Measurements from ENCODE around the gene APAF1. TPM values are rescaled to one million over a fixed set of nuclear protein-coding genes. Genes with fewer than 3 reads are reported as not detected.
"Not testable (repeated sequence)": the region's sequence is repeated elsewhere in the genome, so short reads cannot be mapped to it uniquely, and the experiment has no call there.

Gene APAF1, protein sequence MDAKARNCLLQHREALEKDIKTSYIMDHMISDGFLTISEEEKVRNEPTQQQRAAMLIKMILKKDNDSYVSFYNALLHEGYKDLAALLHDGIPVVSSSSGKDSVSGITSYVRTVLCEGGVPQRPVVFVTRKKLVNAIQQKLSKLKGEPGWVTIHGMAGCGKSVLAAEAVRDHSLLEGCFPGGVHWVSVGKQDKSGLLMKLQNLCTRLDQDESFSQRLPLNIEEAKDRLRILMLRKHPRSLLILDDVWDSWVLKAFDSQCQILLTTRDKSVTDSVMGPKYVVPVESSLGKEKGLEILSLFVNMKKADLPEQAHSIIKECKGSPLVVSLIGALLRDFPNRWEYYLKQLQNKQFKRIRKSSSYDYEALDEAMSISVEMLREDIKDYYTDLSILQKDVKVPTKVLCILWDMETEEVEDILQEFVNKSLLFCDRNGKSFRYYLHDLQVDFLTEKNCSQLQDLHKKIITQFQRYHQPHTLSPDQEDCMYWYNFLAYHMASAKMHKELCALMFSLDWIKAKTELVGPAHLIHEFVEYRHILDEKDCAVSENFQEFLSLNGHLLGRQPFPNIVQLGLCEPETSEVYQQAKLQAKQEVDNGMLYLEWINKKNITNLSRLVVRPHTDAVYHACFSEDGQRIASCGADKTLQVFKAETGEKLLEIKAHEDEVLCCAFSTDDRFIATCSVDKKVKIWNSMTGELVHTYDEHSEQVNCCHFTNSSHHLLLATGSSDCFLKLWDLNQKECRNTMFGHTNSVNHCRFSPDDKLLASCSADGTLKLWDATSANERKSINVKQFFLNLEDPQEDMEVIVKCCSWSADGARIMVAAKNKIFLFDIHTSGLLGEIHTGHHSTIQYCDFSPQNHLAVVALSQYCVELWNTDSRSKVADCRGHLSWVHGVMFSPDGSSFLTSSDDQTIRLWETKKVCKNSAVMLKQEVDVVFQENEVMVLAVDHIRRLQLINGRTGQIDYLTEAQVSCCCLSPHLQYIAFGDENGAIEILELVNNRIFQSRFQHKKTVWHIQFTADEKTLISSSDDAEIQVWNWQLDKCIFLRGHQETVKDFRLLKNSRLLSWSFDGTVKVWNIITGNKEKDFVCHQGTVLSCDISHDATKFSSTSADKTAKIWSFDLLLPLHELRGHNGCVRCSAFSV (N-terminal part only)
- 30.7 and 34.8 TPM in 2 replicates for total RNA-seq

- DNase-seq (ENCODE audit: low read depth) = peak; percentile 80
Observed at GRCh38 chr12:98644712-98645571, at the start of gene APAF1, which contains the start of gene IKBIP. Gene APAF1 (plus strand): TSS chr12:98645290. CDS start chr12:98648360, 3,070 bp downstream. Gene IKBIP (minus strand): TSS chr12:98644788. CDS start chr12:98644701, 87 bp downstream.

- DNase-seq (ENCODE audit: low read depth) = not testable (repeated sequence)
Observed at GRCh38 chr12:98597313-98597712, 47.8 kb upstream of the APAF1 start.

DNA sequence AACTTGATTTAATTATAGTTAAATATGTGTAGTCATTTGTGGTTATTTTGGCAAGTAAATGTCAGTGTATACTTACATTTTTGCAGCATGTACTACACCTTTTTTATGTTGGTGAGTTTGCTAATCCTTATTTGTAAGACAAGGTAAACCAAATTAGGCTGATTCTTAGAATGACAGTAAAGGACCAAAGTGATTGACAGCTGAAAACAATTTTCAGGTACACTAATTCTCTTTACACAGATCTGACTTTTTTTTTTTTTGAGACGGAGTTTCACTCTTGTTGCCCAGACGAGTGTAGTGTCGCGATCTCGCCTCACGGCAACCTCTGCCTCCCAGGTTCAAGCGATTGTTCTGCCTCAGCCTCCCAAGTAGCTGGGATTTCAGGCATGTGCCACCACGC is 43.2 kb upstream of the APAF1 start:
- DNase-seq (ENCODE audit: low read depth) = no peak

DNA sequence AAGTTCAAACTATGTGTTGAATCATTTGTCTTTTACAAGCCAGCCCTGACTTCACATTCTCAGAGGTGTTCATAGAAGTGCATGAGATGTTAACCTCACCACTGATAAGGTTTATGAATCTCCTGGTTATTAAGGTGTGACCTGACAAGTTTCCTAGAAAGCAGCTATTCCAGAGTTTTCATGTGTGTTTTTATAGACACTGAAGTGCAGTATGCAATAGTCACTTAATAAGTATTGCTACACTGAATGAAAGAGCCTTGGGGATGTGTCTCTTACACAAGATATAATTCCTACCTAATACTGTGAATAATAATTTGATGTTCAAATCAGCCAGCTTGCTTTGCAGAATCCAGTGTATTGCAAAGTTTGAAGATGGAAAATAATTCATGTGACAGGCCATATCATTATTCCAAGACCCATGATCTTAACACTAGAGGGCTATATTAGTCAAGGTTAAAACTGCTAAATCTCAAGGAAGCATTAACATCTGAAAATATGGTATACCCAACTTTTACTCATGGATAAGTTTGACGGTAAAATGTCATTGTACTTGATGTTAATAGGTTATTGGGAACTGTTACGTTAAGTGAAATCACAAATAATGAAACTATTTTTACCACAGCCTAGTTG is 38.6 kb upstream of the APAF1 start:
- DNase-seq (ENCODE audit: low read depth) = no peak

- no peak for DNase-seq (ENCODE audit: low read depth)
Observed at GRCh38 chr12:98610596-98610995, 34.5 kb upstream of the APAF1 start.

GRCh38 chr12:98612696-98613334 is 32.3 kb upstream of the APAF1 start:
- DNase-seq (ENCODE audit: low read depth) = no peak

DNA sequence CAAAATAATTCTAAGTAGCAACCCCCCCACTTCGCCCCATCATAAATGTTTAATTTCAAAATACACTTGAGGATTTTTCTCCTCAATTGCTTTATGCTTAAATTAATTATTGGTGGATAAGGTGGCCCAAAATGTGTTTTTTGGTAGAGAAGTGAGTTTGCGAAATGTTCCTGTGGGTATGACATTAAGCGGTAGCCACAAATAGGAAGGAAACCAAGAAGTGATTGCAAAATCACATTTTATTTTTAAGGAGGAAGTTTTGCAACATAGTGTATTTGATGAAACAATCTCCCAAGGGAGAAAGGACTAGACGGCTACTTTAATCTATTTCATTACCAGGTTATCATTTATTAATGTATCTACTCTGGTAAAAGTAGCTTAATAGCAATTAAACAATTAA is 26.1 kb upstream of the APAF1 start:
- DNase-seq (ENCODE audit: low read depth) = peak; percentile 63

DNA sequence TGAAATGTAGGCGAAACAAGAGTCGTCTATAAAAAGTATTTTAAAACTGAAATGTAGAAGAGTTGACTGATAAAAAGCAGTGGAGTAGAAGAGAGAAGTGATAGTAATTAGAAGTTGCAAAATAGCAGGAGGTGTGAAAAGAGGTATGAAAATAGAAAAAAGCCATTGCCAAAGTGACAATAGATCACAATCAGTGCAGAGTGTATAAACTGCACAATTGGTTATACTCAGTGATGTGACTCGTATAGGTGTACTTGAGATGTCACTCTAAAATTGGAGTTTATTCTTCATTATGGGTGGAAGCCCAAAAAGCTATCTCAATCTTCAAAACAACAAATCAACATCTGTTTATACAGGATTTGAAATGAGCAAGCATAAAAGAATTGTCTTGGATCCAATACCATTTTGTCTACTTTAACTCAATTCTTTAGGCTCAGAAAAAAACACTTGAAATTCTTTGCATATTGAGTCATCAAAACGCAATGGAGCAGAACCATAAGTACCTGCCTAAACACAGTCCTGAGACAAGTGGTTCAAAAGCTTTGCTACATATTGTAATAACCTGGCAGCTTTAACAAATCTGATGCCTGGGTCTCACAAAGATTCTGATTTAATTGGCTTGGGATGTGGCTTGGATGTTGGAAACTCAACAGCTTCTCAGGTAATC is 9.3 kb upstream of the APAF1 start:
- DNase-seq (ENCODE audit: low read depth) = peak; percentile 98

DNA sequence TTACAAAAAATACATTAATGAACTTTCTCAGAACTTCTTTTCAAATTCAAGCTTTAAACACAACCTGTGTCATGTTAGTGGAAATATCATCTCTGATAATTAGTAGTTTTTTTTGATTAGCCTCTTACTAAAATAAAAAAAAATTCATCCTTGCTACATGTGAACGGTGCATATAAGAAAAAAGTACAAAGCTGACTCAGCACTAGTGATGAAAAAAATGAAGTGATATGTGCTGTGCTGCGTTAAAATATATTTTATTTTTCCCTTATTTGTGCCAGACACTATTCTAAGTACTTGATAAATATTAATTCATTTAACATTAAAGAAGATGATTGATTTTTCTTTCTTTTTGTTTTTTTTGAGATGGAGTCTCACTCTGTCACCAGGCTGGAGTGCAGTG is 8.0 kb upstream of the APAF1 start:
- DNase-seq (ENCODE audit: low read depth) = no peak

DNA sequence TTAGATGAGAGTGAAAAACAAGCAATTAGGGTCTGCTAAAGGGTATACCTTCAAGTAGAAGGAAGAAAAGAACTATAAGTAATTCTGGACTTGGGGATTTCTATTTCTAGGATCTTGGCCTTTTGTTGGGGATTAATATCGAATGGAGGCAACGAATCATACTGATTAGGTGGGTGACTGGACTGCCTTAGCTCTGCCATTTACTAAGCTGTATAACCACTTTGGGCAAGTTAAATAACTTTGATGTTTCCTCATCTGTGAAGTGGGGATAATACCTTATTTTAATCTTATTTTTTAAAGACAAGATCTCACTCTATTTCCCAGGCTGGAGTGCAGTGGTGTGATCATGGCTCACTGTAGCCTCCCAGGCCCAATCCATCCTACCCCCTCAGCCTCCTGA is 7.1 kb upstream of the APAF1 start:
- DNase-seq (ENCODE audit: low read depth) = no peak

DNA sequence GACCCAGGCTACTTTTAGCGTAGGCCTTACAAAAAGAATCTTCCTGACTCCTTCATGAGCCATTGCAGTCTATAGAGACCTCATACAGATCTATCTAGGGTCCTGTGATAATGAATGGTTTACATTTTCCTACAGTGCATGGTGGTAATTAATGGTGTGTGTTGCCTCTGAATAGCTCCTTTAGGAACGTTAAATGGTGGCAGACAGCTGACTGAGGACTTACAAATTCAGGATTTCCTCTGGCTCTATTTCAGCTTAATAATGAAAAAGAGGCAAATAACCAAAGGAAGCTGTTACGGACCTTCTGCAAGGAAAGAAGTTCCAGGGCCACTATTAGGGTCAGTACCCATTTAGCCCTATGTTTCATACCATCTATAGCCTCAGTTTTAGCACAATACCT is 5.6 kb upstream of the APAF1 start:
- DNase-seq (ENCODE audit: low read depth) = no peak

- DNase-seq (ENCODE audit: low read depth) = not testable (repeated sequence)
Observed at GRCh38 chr12:98642801-98643200, 2.3 kb upstream of the APAF1 start.

DNA sequence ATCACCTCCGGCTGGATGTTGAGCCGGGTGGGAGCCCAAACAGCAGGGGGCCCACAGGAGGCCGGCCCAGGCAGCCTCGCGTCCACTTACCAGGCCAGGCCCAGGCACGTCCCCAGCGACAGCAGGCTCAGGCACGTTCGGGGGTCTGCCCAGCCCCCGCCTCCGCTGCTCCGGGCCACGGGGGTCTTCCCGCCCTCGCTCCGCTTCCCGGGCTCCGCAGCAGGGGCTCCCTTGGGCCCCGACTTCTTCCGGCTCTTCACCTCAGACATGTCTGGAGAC is 718 bp upstream of the APAF1 start:
- DNase-seq (ENCODE audit: low read depth) = no peak

DNA sequence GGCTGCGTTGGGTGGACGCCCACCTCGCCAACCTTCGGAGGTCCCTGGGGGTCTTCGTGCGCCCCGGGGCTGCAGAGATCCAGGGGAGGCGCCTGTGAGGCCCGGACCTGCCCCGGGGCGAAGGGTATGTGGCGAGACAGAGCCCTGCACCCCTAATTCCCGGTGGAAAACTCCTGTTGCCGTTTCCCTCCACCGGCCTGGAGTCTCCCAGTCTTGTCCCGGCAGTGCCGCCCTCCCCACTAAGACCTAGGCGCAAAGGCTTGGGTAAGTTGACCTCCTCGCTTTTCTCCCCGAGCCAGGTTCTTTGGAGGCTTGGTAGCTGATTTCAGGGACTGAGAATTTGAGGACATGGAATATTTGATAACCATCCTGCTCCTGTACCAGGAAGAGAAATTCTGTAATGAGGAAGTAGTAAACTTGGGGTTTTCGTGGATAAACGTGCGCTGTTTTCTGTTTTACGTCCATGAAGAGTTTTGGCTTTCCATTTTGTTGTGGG is 530 bp downstream of the APAF1 start:
- DNase-seq (ENCODE audit: low read depth) = no peak

GRCh38 chr12:98646294-98647090 is 1.4 kb downstream of the APAF1 start:
- peak; percentile 54 for DNase-seq (ENCODE audit: low read depth)

DNA sequence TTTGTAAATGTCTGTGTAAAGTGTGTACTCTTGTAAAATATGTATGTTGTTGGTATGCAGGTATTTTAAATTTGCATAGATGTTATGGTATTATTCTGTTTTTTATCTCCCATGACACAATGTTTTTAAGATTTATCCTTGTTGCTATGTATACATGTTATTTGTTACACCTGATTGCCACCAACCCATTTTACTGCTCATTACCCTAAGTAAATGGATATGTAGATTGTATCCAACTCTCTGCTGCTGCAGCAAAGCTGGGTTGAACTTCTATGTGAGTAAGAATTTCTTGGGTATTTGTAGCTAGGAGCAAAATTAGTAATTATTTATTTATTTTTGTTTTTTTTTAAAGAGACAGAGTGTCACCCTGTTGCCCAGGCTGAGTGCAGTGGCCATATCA is 6.2 kb downstream of the APAF1 start:
- DNase-seq (ENCODE audit: low read depth) = no peak

GRCh38 chr12:98653866-98654493 is 8.9 kb downstream of the APAF1 start:
- peak; percentile 75 for DNase-seq (ENCODE audit: low read depth)
